Measurements from ENCODE around the gene CASP1.

CASP1 gene

DNA sequence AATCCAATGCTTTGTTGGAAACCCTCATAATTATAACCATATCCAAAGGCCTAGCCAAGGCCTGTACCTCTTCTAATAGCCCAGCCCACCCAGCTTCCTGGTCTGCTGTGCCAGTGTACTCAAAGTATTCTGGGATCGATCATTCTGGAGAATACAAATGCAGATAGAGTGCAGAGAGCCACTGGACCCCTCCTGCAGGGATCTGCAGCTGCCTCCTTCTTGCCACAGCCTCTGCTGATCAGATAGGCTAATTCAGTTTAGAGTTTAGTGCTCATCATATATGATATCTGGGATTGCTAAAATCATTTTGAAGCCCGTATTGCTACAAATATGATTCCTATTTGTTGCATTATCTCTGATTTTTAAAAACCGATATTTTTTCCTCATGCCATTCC lies 29.5 kb downstream of the CASP1 start:
- Histone ChIP-seq H3K36me3 (ENCODE audit: control insufficient read depth, low read length) (no peaks in the 10 kb centered on the region), H3K4me1 (ENCODE audit: control insufficient read depth, low read length) (no peaks in the 10 kb centered on the region), H3K79me2 (ENCODE audit: control insufficient read depth, low read length) (no peaks in the 10 kb centered on the region), H3K4me3 (ENCODE audit: low read length) (no peak overlapping the region), H3F3A (ENCODE audit: control insufficient read depth, insufficient read depth) (no peaks in the 10 kb centered on the region), H3K27me3 (ENCODE audit: control insufficient read depth, low read length) (no peaks in the 10 kb centered on the region), H3K9me2 (replicated peaks; ENCODE audit: control insufficient read depth, low read length) (no peaks in the 10 kb centered on the region), H4K20me1 (ENCODE audit: control insufficient read depth, insufficient read depth, low read depth, low read length) (no peaks in the 10 kb centered on the region), H3K4me2 (ENCODE audit: low read length) (no peak overlapping the region), H3K9me3 (ENCODE audit: control insufficient read depth, insufficient read depth, low read length) (no peaks in the 10 kb centered on the region), H3K27ac (ENCODE audit: low read depth, low read length) (no peak overlapping the region)
- TF ChIP-seq EZH2phosphoT487 (IDR thresholded peaks at IDR 0.05; ENCODE audit: borderline replicate concordance, low read length): no peak
- TF ChIP-seq, protein P1, sequence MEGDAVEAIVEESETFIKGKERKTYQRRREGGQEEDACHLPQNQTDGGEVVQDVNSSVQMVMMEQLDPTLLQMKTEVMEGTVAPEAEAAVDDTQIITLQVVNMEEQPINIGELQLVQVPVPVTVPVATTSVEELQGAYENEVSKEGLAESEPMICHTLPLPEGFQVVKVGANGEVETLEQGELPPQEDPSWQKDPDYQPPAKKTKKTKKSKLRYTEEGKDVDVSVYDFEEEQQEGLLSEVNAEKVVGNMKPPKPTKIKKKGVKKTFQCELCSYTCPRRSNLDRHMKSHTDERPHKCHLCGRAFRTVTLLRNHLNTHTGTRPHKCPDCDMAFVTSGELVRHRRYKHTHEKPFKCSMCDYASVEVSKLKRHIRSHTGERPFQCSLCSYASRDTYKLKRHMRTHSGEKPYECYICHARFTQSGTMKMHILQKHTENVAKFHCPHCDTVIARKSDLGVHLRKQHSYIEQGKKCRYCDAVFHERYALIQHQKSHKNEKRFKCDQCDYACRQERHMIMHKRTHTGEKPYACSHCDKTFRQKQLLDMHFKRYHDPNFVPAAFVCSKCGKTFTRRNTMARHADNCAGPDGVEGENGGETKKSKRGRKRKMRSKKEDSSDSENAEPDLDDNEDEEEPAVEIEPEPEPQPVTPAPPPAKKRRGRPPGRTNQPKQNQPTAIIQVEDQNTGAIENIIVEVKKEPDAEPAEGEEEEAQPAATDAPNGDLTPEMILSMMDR (IDR thresholded peaks at IDR 0.05; ENCODE audit: low read depth, low read length, poor library complexity, severe bottlenecking): no peak

GRCh38 chr11:105004021-105004420 lies 30.9 kb downstream of the CASP1 start:
- no peaks in the 10 kb centered on the region for H3K4me1 ChIP-seq (ENCODE audit: control insufficient read depth, low read length)
- no peak overlapping the region for H3K4me3 ChIP-seq (ENCODE audit: low read length)
- no peaks in the 10 kb centered on the region for H3K27me3 ChIP-seq (ENCODE audit: control insufficient read depth, low read length)
- no peaks in the 10 kb centered on the region for H3K9me3 ChIP-seq (ENCODE audit: control insufficient read depth, insufficient read depth, low read length)
- no peak overlapping the region for H3K4me2 ChIP-seq (ENCODE audit: low read length)
- H3K79me2 ChIP-seq (ENCODE audit: control insufficient read depth, low read length): no peaks in the 10 kb centered on the region
- H3F3A ChIP-seq (ENCODE audit: control insufficient read depth, insufficient read depth): no peaks in the 10 kb centered on the region
- no peak for TF ChIP-seq EZH2phosphoT487 (IDR thresholded peaks at IDR 0.05; ENCODE audit: borderline replicate concordance, low read length)
- TF ChIP-seq, protein P1 (IDR thresholded peaks at IDR 0.05; ENCODE audit: low read depth, low read length, poor library complexity, severe bottlenecking): no peak
- no peaks in the 10 kb centered on the region for H3K9me2 ChIP-seq (replicated peaks; ENCODE audit: control insufficient read depth, low read length)
- H4K20me1 ChIP-seq (ENCODE audit: control insufficient read depth, insufficient read depth, low read depth, low read length): no peaks in the 10 kb centered on the region
- H3K27ac ChIP-seq (ENCODE audit: low read depth, low read length): no peak overlapping the region
- H3K36me3 ChIP-seq (ENCODE audit: control insufficient read depth, low read length): no peaks in the 10 kb centered on the region

DNA sequence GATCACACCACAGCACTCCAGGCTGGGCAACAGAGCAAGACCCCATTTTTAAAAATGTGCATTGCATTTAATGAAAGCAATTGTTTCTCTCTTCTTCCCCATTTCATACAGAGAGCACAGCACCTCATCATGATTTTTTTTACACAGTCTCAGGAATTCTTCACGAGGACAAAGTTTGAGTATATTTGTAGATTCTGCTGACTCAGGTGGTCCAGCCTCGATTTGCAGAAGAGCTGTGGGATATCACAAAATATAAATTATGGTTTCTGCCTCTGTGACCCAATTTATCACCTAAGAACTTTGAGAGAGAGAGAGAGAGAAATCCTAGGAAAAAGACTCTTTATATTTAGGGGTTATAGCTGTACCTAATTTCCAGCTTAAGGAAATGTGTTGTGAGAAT lies 31.8 kb downstream of the CASP1 start:
- Histone ChIP-seq H3F3A (ENCODE audit: control insufficient read depth, insufficient read depth) (no peaks in the 10 kb centered on the region), H3K36me3 (ENCODE audit: control insufficient read depth, low read length) (no peaks in the 10 kb centered on the region), H3K4me3 (ENCODE audit: low read length) (no peak overlapping the region), H3K4me2 (ENCODE audit: low read length) (no peak overlapping the region), H3K27me3 (ENCODE audit: control insufficient read depth, low read length) (no peaks in the 10 kb centered on the region), H3K9me2 (replicated peaks; ENCODE audit: control insufficient read depth, low read length) (no peaks in the 10 kb centered on the region), H3K27ac (ENCODE audit: low read depth, low read length) (no peak overlapping the region), H3K9me3 (ENCODE audit: control insufficient read depth, insufficient read depth, low read length) (no peaks in the 10 kb centered on the region), H3K79me2 (ENCODE audit: control insufficient read depth, low read length) (no peaks in the 10 kb centered on the region), H4K20me1 (ENCODE audit: control insufficient read depth, insufficient read depth, low read depth, low read length) (no peaks in the 10 kb centered on the region), H3K4me1 (ENCODE audit: control insufficient read depth, low read length) (no peaks in the 10 kb centered on the region)
- no peak for TF ChIP-seq EZH2phosphoT487 (IDR thresholded peaks at IDR 0.05; ENCODE audit: borderline replicate concordance, low read length)
- TF ChIP-seq, protein P1 (IDR thresholded peaks at IDR 0.05; ENCODE audit: low read depth, low read length, poor library complexity, severe bottlenecking): no peak

GRCh38 chr11:105000797-105001196 lies 34.1 kb downstream of the CASP1 start:
- Histone ChIP-seq H3K79me2 (ENCODE audit: control insufficient read depth, low read length) (no peaks in the 10 kb centered on the region), H3K9me3 (ENCODE audit: control insufficient read depth, insufficient read depth, low read length) (no peaks in the 10 kb centered on the region), H3K4me2 (ENCODE audit: low read length) (no peak overlapping the region), H3K9me2 (replicated peaks; ENCODE audit: control insufficient read depth, low read length) (no peaks in the 10 kb centered on the region), H3K27me3 (ENCODE audit: control insufficient read depth, low read length) (no peaks in the 10 kb centered on the region), H4K20me1 (ENCODE audit: control insufficient read depth, insufficient read depth, low read depth, low read length) (no peaks in the 10 kb centered on the region), H3K4me3 (ENCODE audit: low read length) (no peak overlapping the region), H3K36me3 (ENCODE audit: control insufficient read depth, low read length) (no peaks in the 10 kb centered on the region), H3F3A (ENCODE audit: control insufficient read depth, insufficient read depth) (no peaks in the 10 kb centered on the region), H3K4me1 (ENCODE audit: control insufficient read depth, low read length) (no peaks in the 10 kb centered on the region), H3K27ac (ENCODE audit: low read depth, low read length) (no peak overlapping the region)
- TF ChIP-seq, protein P1 (IDR thresholded peaks at IDR 0.05; ENCODE audit: low read depth, low read length, poor library complexity, severe bottlenecking): peak; percentile 78
- TF ChIP-seq EZH2phosphoT487 (IDR thresholded peaks at IDR 0.05; ENCODE audit: borderline replicate concordance, low read length): no peak

Measured in DOHH2 (cell line).